GM21528 (cell line): ENCODE results near the gene PTPDC1.

Experiments used
- ATAC-seq: cut with Tn5 transposase; IDR thresholded peaks from one replicate; pipeline ENCODE4 v1.9.1; 2021; ENCODE audit warnings: mild to moderate bottlenecking, moderate library complexity; ENCODE audit not compliant: unreplicated experiment, low FRiP score

Gene PTPDC1, protein sequence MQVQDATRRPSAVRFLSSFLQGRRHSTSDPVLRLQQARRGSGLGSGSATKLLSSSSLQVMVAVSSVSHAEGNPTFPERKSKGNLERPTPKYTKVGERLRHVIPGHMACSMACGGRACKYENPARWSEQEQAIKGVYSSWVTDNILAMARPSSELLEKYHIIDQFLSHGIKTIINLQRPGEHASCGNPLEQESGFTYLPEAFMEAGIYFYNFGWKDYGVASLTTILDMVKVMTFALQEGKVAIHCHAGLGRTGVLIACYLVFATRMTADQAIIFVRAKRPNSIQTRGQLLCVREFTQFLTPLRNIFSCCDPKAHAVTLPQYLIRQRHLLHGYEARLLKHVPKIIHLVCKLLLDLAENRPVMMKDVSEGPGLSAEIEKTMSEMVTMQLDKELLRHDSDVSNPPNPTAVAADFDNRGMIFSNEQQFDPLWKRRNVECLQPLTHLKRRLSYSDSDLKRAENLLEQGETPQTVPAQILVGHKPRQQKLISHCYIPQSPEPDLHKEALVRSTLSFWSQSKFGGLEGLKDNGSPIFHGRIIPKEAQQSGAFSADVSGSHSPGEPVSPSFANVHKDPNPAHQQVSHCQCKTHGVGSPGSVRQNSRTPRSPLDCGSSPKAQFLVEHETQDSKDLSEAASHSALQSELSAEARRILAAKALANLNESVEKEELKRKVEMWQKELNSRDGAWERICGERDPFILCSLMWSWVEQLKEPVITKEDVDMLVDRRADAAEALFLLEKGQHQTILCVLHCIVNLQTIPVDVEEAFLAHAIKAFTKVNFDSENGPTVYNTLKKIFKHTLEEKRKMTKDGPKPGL

DNA sequence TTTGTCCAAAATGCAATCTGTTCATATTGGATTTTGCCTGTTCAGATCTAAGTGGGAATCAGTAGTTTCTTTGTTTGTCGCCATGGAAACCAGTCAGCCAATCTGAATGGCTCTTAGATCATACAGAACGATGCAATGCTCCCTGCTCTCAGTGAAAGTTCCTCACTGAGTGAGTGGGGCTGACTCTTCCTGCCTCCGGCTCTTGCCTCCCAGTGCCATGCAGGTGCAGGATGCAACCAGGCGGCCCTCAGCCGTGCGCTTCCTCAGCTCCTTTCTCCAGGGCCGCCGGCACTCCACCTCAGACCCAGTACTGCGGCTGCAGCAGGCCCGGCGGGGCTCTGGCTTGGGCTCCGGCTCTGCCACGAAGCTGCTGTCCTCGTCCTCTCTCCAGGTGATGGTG, at the start of gene PTPDC1:
Gene PTPDC1, plus strand, starts transcription at position 151 of the 400 bp plus-strand sequence. Its CDS starts 67 bp downstream, at position 218.
- no peak for ATAC-seq

DNA sequence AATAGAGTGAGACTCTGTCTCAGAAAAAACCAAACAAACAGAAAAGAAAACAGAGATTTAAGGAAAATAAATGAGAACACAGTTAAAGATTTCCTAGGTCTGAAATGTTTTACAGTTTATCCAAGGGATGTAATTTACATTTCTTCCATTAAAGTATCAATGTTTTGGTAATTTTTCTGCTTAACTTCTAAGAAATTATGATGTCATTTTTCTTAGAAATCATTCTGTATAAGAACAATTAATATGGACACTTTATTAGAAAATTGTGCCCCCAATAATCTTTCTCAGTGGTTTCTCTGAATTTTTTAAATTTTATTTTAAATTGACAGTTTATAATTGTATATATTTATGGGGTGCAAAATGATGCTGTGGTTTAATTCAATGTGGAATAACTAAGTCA, 49.8 kb upstream of the PTPDC1 start:
- no peak for ATAC-seq

DNA sequence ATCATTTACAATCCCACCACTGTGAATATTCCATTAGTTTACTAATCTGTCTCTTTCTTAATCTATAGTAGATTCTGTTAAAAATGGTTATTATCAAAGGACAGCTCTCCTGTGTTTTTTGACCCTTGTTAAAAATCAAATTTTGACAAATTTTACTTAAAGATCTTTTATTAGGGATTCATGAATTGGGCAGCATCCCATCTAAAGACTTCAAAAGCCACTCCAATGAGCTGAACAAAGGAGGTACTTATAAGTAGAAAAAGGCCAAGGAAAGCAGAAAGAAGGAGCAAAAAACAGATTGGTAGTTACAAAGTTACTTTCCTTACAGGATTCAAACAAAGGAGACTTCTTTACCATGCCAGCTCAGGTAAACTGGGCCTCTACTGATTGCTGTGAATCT, 44.5 kb upstream of the PTPDC1 start:
- ATAC-seq: no peak

DNA sequence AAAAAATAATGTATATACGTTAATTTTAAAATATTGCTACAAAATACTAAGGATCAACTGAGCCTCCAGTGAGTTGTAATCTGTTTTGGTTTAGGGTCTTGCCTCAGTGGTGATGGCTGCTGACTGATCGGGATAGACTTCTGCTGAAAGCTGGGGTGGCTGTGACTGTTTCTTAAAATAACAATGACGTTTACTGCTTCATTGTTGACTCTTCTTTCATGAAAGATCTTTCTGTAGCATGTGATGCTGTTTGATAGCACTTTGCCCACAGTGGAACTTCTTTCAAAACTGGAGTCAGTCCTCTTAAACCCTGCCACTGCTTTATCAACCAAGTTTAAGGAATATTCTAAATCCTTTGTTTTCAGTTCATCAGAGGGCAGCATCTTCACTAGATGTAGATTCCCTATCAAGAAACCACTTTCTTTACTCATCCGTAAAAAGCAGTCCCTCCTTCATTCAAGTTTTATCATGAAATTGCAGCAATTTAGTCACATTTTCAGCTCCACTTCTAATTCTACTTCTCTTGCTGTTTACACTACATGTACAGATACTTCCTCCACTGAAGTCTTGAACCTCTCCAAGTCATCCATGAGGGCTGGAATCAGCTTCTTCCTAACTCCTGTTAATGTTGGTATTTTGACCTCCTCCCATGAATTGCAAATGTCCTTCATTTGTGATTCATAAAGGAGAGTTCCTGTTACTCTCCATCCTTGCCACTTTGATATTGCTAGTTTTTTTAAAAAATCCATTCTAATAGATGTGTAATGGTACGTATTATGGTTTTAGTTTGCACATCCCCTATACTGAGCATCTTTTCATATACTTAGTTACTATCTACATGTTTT, 41.5 kb upstream of the PTPDC1 start:
- ATAC-seq: no peak

DNA sequence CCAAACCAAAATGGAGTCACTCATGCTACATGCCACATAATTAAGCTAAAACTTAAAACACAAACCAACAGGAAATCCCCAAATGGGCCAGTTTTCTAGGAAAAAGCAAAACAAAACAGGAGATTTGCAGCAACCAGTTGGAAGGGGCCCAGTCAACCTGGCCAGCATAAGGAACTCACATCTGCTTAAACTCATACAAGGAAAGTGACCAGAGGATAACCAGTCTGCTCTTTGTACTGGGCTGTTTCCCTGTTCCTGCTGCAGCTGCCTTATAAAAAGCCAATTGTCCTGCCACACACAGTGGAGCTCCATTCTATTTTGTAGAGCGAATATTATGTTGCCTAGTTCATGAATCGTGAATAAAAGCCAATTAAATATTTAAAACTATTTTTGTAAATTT, 29.5 kb upstream of the PTPDC1 start:
- ATAC-seq: no peak

DNA sequence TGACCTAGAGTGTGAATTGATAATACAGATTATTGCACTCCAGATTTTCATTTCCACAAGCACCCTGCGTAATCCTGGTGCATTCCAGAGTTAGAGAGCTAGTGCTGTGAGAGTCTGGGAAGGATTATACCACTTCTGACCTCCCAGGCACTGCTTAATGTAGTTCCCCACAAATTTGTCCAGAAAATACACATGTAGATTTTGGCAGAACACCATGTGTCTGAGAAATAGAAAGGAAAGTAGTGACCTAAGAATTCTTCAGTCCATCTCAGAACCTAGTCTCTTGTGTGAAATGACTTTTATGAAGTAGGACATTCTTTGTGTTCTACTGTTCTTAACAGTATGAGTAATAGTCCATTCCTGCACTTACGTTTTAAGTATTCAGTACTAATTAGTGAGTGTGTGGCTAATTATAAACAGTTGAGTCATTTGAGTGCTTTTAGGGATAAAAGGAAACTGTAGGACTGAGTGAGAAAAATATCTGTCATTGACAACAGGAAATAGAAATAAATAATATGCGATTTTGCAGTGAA, 27.8 kb upstream of the PTPDC1 start:
- ATAC-seq: no peak

DNA sequence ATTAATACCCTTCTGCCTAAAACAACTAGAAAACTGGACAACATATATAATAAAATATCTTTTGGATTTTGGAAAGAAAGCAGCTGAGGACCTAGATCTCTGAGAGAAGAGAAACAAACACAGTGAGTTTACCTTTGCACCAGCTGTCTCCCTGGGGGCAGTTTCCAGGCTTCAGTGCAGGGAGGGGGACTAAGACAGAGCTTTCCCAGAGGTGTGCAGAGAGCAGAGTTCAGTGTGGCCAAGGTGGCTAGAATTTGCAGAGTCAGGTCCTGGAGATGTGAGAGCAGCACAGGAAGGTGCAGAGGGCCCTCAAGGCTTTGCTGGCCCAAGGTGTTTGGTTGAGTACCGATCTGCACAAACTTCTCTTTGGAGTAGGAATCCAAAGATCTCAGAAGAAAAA, 26.3 kb upstream of the PTPDC1 start:
- no peak for ATAC-seq

DNA sequence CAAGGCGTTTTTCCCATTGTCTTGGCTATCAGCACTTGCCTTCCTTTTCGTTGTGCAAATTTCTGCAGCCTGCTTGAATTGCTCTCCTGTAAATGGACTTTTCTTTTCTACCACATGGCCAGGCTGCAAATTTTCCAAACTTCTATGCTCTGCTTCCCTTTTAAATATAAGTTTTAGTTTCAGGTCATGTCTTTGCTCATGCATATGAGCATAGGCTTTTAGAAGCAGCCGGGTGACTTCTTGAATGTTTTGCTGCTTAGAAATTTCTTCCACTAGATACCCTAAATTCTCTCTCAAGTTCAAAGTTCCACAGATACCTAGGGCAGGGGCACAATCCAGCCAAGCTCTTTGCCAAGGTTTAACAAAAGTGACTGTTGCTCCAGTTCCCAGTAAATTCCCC, 22.4 kb upstream of the PTPDC1 start:
- no peak for ATAC-seq

DNA sequence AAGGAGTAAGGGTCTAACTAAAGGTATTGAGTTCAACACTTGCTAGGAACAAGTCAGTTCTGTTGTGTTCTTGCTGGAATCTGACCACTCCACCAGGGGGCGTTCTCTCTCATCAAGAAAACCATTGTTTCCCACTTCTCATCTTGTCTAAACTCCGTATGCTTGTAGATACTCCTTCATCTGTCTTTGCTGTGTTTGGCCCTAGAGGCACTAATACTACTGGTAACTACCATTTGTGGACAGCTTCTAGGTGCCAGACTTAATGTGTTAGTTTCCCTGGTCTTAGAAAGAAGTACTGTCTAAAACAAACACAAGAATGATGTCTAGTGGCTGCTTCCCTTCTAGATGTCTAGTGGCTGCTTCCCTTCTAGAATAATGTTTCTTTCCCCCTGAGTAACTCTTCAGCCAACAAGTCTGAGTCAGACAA, 18.7 kb upstream of the PTPDC1 start:
- ATAC-seq: no peak

DNA sequence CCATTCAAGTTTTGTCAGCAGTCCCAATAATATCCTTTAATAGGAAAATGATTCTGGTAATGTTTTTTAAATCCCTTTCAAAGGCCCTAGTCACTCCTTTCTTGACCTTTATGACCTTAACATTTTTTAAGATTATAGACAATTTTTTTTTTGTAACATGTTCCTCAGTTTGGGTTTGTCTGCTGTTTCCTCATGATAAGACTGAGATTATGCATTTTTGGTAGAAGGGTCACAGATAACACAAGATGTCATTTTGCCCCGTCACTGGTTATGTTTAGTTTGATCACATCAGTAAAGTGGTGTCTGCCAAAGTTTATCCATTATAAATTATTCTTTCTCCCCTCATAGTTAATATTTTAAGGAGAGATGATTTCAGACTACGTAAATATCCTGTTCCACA, 16.0 kb upstream of the PTPDC1 start:
- ATAC-seq: no peak

DNA sequence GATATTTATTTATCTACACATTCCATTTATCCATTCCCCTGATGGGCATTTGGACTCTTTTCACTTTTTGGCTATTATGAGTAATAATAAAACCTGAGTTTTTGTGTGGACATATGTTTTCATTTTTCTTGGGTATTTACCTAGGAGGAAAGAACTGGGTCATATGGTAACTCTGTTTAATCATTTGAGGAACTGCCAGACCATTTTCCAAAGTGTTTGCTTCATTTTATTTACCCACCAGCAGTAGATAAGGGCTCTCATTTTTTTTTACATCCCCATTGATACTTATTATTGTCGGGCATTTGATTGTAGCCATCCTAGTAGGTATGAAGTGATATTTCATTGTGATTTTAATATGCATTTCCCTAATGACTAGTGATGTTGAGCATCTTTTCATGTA, 7.7 kb upstream of the PTPDC1 start:
- no peak for ATAC-seq

DNA sequence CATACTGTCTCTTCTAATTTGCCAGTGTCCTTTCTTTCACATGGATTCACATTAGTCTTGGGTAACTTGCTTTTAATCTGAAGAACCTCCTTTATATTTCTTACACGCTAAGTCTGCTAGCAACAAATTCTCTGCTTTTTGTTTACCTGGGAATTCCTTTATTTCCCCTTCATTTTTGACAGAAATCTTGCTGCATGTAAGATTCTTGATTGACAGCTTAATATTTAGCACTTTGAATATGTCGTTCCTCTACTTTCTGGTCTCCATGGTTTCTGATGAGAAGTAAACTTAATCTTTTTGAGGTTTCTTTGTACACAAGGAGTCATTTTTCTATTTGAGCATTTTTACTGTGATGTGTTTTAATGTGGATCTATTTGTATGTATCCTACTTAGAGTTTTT, 6.2 kb upstream of the PTPDC1 start:
- no peak for ATAC-seq

DNA sequence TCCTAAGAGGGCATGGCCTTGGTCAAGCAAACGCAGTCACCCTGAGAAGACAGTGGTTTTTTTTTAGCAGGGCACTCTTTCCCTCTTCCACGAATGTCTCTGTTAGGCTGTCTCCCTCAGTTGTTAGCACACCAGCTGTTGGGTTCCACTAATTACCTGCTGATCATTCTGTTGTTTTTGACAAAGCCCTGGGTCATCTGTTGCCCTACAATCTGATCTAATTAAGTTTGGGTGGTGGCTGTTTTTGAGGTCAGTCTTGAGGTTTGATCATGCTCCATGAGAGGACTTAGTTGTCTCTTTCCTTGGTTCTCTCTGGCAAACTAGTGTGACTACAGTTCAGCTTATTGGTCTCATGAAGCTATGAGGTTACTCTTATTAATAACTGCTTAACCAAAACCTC, 5.0 kb upstream of the PTPDC1 start:
- no peak for ATAC-seq

DNA sequence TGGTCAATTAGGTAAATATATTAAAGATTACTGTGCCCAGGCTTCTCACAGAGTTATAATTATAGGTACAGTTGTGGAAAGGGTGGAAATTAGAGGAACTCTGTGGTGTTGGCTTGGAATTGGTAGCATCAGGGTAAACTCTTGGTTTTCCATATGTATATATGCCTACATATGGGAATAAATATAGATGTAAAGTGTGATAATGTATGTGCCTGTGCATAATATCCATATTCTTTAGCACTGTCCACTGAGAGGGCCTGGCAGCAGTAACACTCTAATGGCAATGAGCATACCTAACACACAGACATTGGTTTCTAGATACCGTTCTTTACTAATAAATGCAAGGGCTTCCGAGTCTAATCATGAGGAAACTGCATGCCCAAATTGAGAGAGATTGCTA, 4.0 kb upstream of the PTPDC1 start:
- no peak for ATAC-seq

DNA sequence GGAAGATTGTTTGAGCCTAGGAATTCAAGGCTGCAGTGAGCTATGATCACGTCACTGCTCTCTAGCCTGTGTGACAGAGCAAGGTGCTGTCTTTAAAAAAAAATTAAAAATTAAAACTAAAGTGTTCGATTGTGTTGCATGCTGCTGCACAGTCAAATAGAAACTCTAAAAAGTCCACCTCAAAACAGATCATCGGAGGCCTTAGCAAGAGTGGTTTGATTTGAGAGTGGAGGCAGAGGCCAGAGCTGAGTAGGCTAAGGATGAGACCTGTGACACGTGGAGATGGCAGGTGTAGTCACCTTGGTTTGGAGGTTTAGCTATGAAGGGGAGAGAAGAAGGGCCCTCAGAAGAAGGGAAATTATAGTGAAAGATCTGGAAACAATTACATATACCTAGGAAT, 2.8 kb upstream of the PTPDC1 start:
- no peak for ATAC-seq

DNA sequence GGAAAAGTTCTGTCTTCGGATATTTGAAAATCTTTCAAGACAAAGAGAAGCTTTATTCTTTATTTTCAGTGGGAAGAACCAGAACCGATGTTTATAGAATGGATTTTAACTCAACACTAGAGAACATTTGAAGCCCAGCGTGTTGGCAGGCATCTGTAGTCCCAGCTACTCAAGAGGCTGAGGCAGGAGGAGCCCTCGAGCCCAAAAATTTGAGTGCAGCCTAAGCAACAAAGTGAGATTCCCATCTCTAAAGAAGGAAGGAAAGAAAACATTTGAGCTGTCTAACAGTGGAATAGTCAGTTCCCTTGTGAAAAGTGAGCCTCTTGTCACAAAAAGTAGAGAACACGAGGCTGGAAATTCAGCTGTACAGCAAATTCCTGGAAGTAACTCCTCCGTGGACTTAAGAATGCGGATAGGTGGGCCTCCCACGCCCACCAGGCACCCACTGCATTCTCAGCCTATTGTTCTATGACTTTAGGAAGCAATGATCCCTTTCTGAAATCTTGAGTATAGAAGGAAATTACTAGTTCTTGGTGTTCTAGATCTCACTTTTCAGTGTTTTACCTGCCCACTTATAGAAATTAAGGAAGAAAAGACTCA, 2.3 kb upstream of the PTPDC1 start:
- no peak for ATAC-seq

DNA sequence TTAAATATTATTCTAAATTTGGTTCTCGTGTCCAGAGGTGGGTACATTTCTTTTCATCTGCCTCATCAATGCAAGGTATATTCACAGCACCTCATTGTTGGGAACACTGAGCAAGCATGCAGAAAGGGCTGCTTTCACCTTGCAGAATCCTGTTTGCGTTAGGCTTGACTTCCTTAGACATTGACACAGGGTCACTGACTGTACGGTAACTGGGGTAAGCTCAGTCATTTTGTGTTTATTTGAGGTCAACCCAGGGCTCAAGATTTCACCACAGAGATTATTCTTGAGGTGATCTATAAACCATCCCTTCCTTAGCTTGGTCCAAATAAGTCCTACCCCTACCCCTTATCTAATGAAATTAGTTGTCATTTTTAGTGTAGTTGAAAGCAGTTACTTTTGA, 1.7 kb upstream of the PTPDC1 start:
- no peak for ATAC-seq

DNA sequence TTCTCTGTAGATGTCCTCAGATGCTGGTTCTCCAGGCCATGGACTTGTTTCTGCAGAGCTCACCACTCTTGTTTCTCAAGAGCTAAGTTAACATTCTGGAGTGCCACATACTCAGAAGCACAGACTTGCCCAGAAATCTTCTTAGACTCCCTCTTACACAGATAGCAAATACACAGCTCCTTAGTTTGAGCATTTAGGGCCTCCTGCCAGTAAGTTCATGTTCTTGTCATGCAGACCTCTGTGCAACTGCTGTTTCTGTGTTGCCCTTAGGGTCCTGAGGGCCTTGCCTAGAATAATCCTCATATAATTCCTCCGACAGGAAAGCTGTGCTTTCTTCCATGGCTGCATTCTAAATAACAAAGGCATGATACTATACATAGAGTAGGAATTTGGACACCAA, 1.3 kb upstream of the PTPDC1 start:
- no peak for ATAC-seq

DNA sequence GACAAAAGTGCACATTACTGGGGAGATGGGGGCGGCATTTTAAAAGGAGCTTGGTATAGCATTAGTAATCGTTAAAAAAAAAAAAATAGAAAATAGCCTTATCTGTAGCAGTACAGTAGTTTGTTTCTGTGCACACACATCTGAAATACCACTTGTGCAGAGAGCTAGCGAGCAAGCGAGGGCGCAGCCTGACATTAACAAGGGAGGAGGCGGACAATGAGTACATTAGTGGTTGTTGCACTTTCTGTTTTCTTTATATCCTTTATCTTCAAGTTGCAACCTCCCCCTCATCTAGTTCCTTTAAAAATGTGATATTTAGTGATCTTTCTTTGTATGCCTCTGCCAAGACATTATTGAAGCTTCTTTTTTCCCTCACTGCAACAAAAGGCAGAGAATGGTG, 880 bp upstream of the PTPDC1 start:
- ATAC-seq: no peak

DNA sequence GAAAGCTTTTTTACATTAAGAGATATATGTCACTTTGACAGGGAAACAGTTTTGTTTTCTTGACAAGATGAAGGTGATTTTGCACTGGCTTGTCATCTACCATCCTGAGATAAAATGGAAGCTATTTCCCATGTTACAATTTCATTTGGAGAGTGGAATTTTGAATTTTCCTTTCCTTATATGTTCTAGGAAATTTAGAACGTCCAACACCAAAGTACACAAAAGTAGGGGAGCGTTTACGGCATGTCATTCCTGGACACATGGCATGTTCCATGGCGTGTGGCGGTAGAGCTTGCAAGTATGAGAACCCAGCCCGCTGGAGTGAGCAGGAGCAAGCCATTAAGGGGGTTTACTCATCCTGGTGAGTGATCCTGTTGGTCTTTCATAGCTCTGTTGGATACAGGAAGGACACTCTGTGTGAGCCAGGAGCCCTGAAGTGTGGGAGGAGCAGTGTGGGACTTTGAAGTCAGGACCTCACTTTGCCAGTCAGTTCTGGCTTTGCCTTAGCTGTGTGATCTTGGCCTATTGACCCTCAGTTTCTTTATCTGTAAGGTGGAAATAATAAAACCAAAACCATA, 887 bp downstream of the PTPDC1 start:
- ATAC-seq: no peak
